ENCODE data around the gene TBK1. TPM values are rescaled to one million over a fixed set of nuclear protein-coding genes. Genes with fewer than 3 reads are reported as not detected.

The TBK1 gene
- polyA plus RNA-seq, 1 donor from 2014 or later = 19.7 TPM

DNA sequence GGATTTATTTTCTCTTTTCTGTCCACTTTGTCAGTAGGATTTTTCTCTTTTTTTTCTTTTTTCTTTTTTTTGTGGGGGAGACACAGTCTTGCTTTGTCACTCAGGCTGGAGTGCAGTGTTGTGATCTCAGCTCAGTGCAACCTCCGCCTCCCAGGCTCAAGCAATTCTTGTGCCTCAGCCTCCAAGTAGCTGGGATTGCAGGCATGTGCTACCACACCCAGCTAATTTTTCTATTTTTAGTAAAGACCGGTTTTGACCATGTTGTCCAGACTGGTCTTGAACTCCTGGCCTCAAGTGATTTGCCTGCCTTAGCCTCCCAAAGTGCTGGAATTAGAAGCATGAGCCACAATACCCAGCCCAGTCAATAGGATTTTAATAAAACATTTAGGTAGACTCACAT lies 21.0 kb upstream of the TBK1 start:
- no peak overlapping the region for H3K4me3 ChIP-seq (ENCODE audit: low read length)
- no peaks in the 10 kb centered on the region for H3K79me2 ChIP-seq (replicated peaks; ENCODE audit: insufficient read depth, low read length)
- H3K9me3 ChIP-seq (ENCODE audit: low read length) = no peaks in the 10 kb centered on the region
- H3K27me3 ChIP-seq (ENCODE audit: insufficient read depth, low read depth, low read length) = no peaks in the 10 kb centered on the region
- no peaks in the 10 kb centered on the region for H3K36me3 ChIP-seq (ENCODE audit: insufficient read depth, low read length)
- no peaks in the 10 kb centered on the region for H3F3A ChIP-seq (ENCODE audit: insufficient read depth, low read length, poor library complexity, severe bottlenecking)
- H4K20me1 ChIP-seq (ENCODE audit: insufficient read depth) = no peaks in the 10 kb centered on the region
- H3K9ac ChIP-seq (ENCODE audit: low read length) = no peak overlapping the region
- H3K27ac ChIP-seq (ENCODE audit: low read length) = no peak overlapping the region
- H2AFZ ChIP-seq (ENCODE audit: low read depth, low read length) = no peak overlapping the region
- no peaks in the 10 kb centered on the region for H3K9me2 ChIP-seq (ENCODE audit: insufficient read depth, low read length)
- TF ChIP-seq EP300 (conservative IDR thresholded peaks at IDR 0.05; ENCODE audit: poor library complexity, severe bottlenecking) (no peak), SMC3 (conservative IDR thresholded peaks at IDR 0.05; ENCODE audit: poor library complexity) (no peak), TAF1 (IDR thresholded peaks at IDR 0.05; ENCODE audit: low read depth) (no peak), MXI1 (conservative IDR thresholded peaks at IDR 0.05; ENCODE audit: poor library complexity, severe bottlenecking) (no peak), RAD21 (conservative IDR thresholded peaks at IDR 0.05) (no peak), EZH2 (IDR thresholded peaks at IDR 0.05; ENCODE audit: borderline replicate concordance, insufficient read depth, low read length, poor library complexity, severe bottlenecking) (no peak), POLR2AphosphoS5 (IDR thresholded peaks at IDR 0.05) (no peak)
- TF ChIP-seq, protein P1, sequence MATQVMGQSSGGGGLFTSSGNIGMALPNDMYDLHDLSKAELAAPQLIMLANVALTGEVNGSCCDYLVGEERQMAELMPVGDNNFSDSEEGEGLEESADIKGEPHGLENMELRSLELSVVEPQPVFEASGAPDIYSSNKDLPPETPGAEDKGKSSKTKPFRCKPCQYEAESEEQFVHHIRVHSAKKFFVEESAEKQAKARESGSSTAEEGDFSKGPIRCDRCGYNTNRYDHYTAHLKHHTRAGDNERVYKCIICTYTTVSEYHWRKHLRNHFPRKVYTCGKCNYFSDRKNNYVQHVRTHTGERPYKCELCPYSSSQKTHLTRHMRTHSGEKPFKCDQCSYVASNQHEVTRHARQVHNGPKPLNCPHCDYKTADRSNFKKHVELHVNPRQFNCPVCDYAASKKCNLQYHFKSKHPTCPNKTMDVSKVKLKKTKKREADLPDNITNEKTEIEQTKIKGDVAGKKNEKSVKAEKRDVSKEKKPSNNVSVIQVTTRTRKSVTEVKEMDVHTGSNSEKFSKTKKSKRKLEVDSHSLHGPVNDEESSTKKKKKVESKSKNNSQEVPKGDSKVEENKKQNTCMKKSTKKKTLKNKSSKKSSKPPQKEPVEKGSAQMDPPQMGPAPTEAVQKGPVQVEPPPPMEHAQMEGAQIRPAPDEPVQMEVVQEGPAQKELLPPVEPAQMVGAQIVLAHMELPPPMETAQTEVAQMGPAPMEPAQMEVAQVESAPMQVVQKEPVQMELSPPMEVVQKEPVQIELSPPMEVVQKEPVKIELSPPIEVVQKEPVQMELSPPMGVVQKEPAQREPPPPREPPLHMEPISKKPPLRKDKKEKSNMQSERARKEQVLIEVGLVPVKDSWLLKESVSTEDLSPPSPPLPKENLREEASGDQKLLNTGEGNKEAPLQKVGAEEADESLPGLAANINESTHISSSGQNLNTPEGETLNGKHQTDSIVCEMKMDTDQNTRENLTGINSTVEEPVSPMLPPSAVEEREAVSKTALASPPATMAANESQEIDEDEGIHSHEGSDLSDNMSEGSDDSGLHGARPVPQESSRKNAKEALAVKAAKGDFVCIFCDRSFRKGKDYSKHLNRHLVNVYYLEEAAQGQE (IDR thresholded peaks at IDR 0.05; ENCODE audit: borderline replicate concordance) = no peak
- TF ChIP-seq, protein P2, sequence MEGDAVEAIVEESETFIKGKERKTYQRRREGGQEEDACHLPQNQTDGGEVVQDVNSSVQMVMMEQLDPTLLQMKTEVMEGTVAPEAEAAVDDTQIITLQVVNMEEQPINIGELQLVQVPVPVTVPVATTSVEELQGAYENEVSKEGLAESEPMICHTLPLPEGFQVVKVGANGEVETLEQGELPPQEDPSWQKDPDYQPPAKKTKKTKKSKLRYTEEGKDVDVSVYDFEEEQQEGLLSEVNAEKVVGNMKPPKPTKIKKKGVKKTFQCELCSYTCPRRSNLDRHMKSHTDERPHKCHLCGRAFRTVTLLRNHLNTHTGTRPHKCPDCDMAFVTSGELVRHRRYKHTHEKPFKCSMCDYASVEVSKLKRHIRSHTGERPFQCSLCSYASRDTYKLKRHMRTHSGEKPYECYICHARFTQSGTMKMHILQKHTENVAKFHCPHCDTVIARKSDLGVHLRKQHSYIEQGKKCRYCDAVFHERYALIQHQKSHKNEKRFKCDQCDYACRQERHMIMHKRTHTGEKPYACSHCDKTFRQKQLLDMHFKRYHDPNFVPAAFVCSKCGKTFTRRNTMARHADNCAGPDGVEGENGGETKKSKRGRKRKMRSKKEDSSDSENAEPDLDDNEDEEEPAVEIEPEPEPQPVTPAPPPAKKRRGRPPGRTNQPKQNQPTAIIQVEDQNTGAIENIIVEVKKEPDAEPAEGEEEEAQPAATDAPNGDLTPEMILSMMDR (IDR thresholded peaks at IDR 0.05; ENCODE audit: poor library complexity, severe bottlenecking) = no peak
- H3K4me2 ChIP-seq (ENCODE audit: low read length) = no peak overlapping the region

DNA sequence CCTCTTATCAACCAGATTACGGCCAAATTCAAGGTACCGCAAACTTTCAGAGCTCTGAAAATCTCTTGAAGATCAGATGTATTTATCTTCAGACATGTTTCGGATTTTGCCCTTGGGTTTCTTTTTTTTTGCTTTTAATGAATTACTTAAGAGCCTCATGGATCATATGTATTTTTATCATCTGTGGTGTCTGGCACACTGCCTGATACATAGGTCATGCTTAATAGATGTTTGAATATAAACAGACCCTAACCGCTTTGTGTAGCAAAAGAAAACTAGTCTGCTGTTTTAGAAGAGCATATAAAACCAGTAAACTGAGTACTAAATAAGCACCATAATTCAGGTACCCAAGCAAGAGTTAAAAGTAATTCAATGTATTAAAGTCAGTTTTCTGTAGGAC lies 20.1 kb upstream of the TBK1 start:
- H3K4me3 ChIP-seq (ENCODE audit: low read length) = no peak overlapping the region
- no peaks in the 10 kb centered on the region for H3K9me2 ChIP-seq (ENCODE audit: insufficient read depth, low read length)
- H3K79me2 ChIP-seq (replicated peaks; ENCODE audit: insufficient read depth, low read length) = no peaks in the 10 kb centered on the region
- H2AFZ ChIP-seq (ENCODE audit: low read depth, low read length) = no peak overlapping the region
- H4K20me1 ChIP-seq (ENCODE audit: insufficient read depth) = no peaks in the 10 kb centered on the region
- H3K27ac ChIP-seq (ENCODE audit: low read length) = no peak overlapping the region
- H3K4me2 ChIP-seq (ENCODE audit: low read length) = no peak overlapping the region
- H3F3A ChIP-seq (ENCODE audit: insufficient read depth, low read length, poor library complexity, severe bottlenecking) = no peaks in the 10 kb centered on the region
- no peaks in the 10 kb centered on the region for H3K36me3 ChIP-seq (ENCODE audit: insufficient read depth, low read length)
- no peaks in the 10 kb centered on the region for H3K27me3 ChIP-seq (ENCODE audit: insufficient read depth, low read depth, low read length)
- no peak overlapping the region for H3K9ac ChIP-seq (ENCODE audit: low read length)
- no peaks in the 10 kb centered on the region for H3K9me3 ChIP-seq (ENCODE audit: low read length)
- TF ChIP-seq POLR2AphosphoS5 (IDR thresholded peaks at IDR 0.05) (no peak), RAD21 (conservative IDR thresholded peaks at IDR 0.05) (no peak), MXI1 (conservative IDR thresholded peaks at IDR 0.05; ENCODE audit: poor library complexity, severe bottlenecking) (no peak), EZH2 (IDR thresholded peaks at IDR 0.05; ENCODE audit: borderline replicate concordance, insufficient read depth, low read length, poor library complexity, severe bottlenecking) (no peak), EP300 (conservative IDR thresholded peaks at IDR 0.05; ENCODE audit: poor library complexity, severe bottlenecking) (no peak)
- TF ChIP-seq, protein P1 (IDR thresholded peaks at IDR 0.05; ENCODE audit: borderline replicate concordance) = no peak
- TF ChIP-seq, protein P2 (IDR thresholded peaks at IDR 0.05; ENCODE audit: poor library complexity, severe bottlenecking) = no peak
